ENCODE results near the gene TSPAN3.

Gene TSPAN3

DNA sequence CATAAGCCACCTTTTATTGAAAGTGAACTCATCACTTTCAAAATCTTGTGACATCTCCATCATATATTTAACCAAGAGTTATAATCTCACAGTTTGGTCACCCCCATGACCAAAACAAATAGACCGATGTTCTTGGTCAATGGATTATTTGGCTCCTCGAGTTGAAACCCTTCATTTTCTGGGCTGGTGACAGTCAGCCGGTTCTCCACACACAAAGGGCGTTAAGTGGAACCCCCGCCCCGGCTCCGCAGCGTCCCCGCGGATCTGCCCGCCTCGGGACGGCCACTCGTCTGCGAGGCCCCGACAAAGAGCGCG, 772 bp downstream of the TSPAN3 start:
- no CpG with 5 or more reads among the region's 18 CpGs for WGBS, 2 donors (ENCODE audit: extremely low coverage in 2 of 2, insufficient read length in 2 of 2, insufficient replicate concordance in 1 of 2)
- Histone ChIP-seq H2BK120ac (ENCODE audit: low read depth, low read length) (peak overlapping the region; percentile 34), H3K79me1 (ENCODE audit: low read depth, low read length) (no peaks in the 10 kb centered on the region), H2BK12ac (ENCODE audit: low read length) (no peak overlapping the region), H4K91ac (ENCODE audit: low read depth, low read length, poor library complexity) (no peak overlapping the region), H3K18ac (ENCODE audit: low read length) (peak overlapping the region; percentile 99), H3K23ac (ENCODE audit: low read depth, low read length, poor library complexity) (no peak overlapping the region), H2BK5ac (ENCODE audit: low read length) (peak overlapping the region; percentile 96), H3K36me3 (replicated peaks in 1 of 2; ENCODE audit: control insufficient read depth in 2 of 2, insufficient read depth in 2 of 2, low read length in 2 of 2) (peaks cover 2 to 32% of the 10 kb centered on the region in 2 donors), H2AK5ac (ENCODE audit: low read depth, low read length) (peak overlapping the region; percentile 58), H3K4me3 (ENCODE audit: low read length in 2 of 2) (peak overlapping the region; percentile 82 to 97), H2AFZ (ENCODE audit: low read length) (peak overlapping the region; percentile 99), H3K9ac (ENCODE audit: low read depth, low read length, poor library complexity) (peak overlapping the region; percentile 98), H3K4ac (ENCODE audit: low read length) (no peak overlapping the region), H3K4me1 (ENCODE audit: control insufficient read depth in 2 of 2, insufficient read depth in 1 of 2, low read depth in 1 of 2, low read length in 2 of 2) (peaks cover 5 to 10% of the 10 kb centered on the region in 2 donors), H3K4me2 (ENCODE audit: insufficient read depth, low read length, poor library complexity, severe bottlenecking) (peak overlapping the region; percentile 58), H3K14ac (ENCODE audit: low read length) (no peak overlapping the region), H3K27me3 (ENCODE audit: control insufficient read depth in 3 of 3, insufficient read depth in 3 of 3, low read depth in 1 of 3, low read length in 3 of 3) (no peaks in the 10 kb centered on the region), H4K8ac (ENCODE audit: low read depth, low read length) (no peak overlapping the region), H3K27ac (replicated peaks; ENCODE audit: low read length) (no peak overlapping the region), H3K9me3 (replicated peaks in 1 of 2; ENCODE audit: control insufficient read depth in 2 of 2, insufficient read depth in 1 of 2, low read depth in 1 of 2, low read length in 2 of 2) (no peaks in the 10 kb centered on the region), H2BK15ac (ENCODE audit: low read length) (no peak overlapping the region)
- DNase-seq (ENCODE audit: low spot score): peak; percentile 21

DNA sequence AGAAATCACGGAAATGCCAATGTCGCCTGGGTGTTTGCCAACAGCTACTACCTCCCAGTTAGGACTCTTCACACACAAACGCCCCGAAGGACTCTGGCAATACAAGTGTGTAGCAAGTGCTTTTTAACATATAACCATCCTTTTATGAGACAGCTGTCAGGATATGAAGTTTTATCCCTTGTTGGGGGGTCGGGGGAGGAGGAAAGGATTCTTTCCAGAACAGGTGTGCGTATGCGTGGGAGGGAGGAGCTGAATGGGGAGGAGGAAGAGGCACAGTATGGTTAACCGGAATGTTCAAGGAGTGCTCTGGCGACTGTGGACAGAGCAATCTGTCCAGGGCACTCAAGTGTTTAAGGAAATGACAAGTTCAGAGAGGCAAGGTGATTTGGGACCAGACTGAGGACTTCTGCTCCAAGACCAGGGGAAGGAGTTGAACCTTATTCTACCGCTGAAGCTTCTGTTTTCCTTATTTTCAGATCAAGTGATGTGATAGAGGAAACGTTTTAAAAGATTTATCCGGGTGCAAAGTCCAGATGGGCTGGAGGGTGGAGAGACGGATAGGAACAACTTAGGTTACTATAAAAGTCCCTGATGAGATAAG, 1.3 kb downstream of the TSPAN3 start:
- peak overlapping the region; percentile 29 for H3K4me2 ChIP-seq (ENCODE audit: insufficient read depth, low read length, poor library complexity, severe bottlenecking)
- no peaks in the 10 kb centered on the region for H3K27me3 ChIP-seq (ENCODE audit: control insufficient read depth in 3 of 3, insufficient read depth in 3 of 3, low read depth in 1 of 3, low read length in 3 of 3)
- no peaks in the 10 kb centered on the region for H3K9me3 ChIP-seq (replicated peaks in 1 of 2; ENCODE audit: control insufficient read depth in 2 of 2, insufficient read depth in 1 of 2, low read depth in 1 of 2, low read length in 2 of 2)
- peaks cover 2 to 34% of the 10 kb centered on the region in 2 donors for H3K36me3 ChIP-seq (replicated peaks in 1 of 2; ENCODE audit: control insufficient read depth in 2 of 2, insufficient read depth in 2 of 2, low read length in 2 of 2)
- H2AK5ac ChIP-seq (ENCODE audit: low read depth, low read length): no peak overlapping the region
- H2BK5ac ChIP-seq (ENCODE audit: low read length): no peak overlapping the region
- WGBS, 2 donors (ENCODE audit: extremely low coverage in 2 of 2, insufficient read length in 2 of 2, insufficient replicate concordance in 1 of 2): no CpG with 5 or more reads among the region's 13 CpGs
- H3K14ac ChIP-seq (ENCODE audit: low read length): no peak overlapping the region
- H3K23ac ChIP-seq (ENCODE audit: low read depth, low read length, poor library complexity): no peak overlapping the region
- H2BK15ac ChIP-seq (ENCODE audit: low read length): no peak overlapping the region
- H3K4me1 ChIP-seq (ENCODE audit: control insufficient read depth in 2 of 2, insufficient read depth in 1 of 2, low read depth in 1 of 2, low read length in 2 of 2): peaks cover 5 to 10% of the 10 kb centered on the region in 2 donors
- H2BK12ac ChIP-seq (ENCODE audit: low read length): no peak overlapping the region
- no peak overlapping the region for H4K91ac ChIP-seq (ENCODE audit: low read depth, low read length, poor library complexity)
- H2BK120ac ChIP-seq (ENCODE audit: low read depth, low read length): no peak overlapping the region
- H3K4ac ChIP-seq (ENCODE audit: low read length): no peak overlapping the region
- no peak for DNase-seq (ENCODE audit: low spot score)
- no peak overlapping the region for H2AFZ ChIP-seq (ENCODE audit: low read length)
- no peaks in the 10 kb centered on the region for H3K79me1 ChIP-seq (ENCODE audit: low read depth, low read length)
- H3K27ac ChIP-seq (replicated peaks; ENCODE audit: low read length): no peak overlapping the region
- no peak overlapping the region for H4K8ac ChIP-seq (ENCODE audit: low read depth, low read length)
- H3K18ac ChIP-seq (ENCODE audit: low read length): no peak overlapping the region
- H3K9ac ChIP-seq (ENCODE audit: low read depth, low read length, poor library complexity): no peak overlapping the region
- peak overlapping the region; percentile 61 to 82 for H3K4me3 ChIP-seq (ENCODE audit: low read length in 2 of 2)

DNA sequence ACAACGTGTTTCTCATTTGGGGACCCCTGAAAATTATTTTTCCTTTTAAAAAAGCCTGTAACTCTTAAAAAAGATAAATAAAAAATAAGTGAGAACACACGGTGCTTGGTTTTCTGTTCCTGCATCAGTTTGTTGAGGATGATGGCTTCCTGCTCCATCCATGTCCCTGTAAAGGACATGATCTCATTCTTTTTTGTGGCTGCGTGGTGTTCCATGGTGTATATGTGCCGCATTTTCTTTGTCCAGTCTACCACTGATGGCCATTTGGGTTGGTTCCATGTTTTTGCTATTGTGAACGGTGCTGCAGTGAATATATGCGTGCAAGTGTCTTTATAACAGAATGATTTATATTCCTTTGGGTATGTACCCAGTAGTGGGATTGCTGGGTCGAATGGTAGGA, 2.3 kb downstream of the TSPAN3 start:
- DNase-seq (ENCODE audit: low spot score): no peak
- no peak overlapping the region for H4K91ac ChIP-seq (ENCODE audit: low read depth, low read length, poor library complexity)
- H2AK5ac ChIP-seq (ENCODE audit: low read depth, low read length): no peak overlapping the region
- H3K4me1 ChIP-seq (ENCODE audit: control insufficient read depth in 2 of 2, insufficient read depth in 1 of 2, low read depth in 1 of 2, low read length in 2 of 2): peaks cover 5 to 10% of the 10 kb centered on the region in 2 donors
- no peak overlapping the region for H3K23ac ChIP-seq (ENCODE audit: low read depth, low read length, poor library complexity)
- no CpG with 5 or more reads among the region's 7 CpGs for WGBS, 2 donors (ENCODE audit: extremely low coverage in 2 of 2, insufficient read length in 2 of 2, insufficient replicate concordance in 1 of 2)
- H3K9ac ChIP-seq (ENCODE audit: low read depth, low read length, poor library complexity): no peak overlapping the region
- H3K27me3 ChIP-seq (ENCODE audit: control insufficient read depth in 3 of 3, insufficient read depth in 3 of 3, low read depth in 1 of 3, low read length in 3 of 3): no peaks in the 10 kb centered on the region
- H2BK5ac ChIP-seq (ENCODE audit: low read length): no peak overlapping the region
- H3K4ac ChIP-seq (ENCODE audit: low read length): no peak overlapping the region
- H3K36me3 ChIP-seq (replicated peaks in 1 of 2; ENCODE audit: control insufficient read depth in 2 of 2, insufficient read depth in 2 of 2, low read length in 2 of 2): peaks cover 2 to 41% of the 10 kb centered on the region in 2 donors
- no peak overlapping the region for H3K18ac ChIP-seq (ENCODE audit: low read length)
- H2BK12ac ChIP-seq (ENCODE audit: low read length): no peak overlapping the region
- no peak overlapping the region for H3K4me2 ChIP-seq (ENCODE audit: insufficient read depth, low read length, poor library complexity, severe bottlenecking)
- H3K79me1 ChIP-seq (ENCODE audit: low read depth, low read length): no peaks in the 10 kb centered on the region
- H2AFZ ChIP-seq (ENCODE audit: low read length): no peak overlapping the region
- H2BK120ac ChIP-seq (ENCODE audit: low read depth, low read length): no peak overlapping the region
- no peak overlapping the region for H3K4me3 ChIP-seq (ENCODE audit: low read length in 2 of 2)
- H3K27ac ChIP-seq (replicated peaks; ENCODE audit: low read length): no peak overlapping the region
- no peak overlapping the region for H4K8ac ChIP-seq (ENCODE audit: low read depth, low read length)
- H2BK15ac ChIP-seq (ENCODE audit: low read length): no peak overlapping the region
- no peak overlapping the region for H3K14ac ChIP-seq (ENCODE audit: low read length)
- no peaks in the 10 kb centered on the region for H3K9me3 ChIP-seq (replicated peaks in 1 of 2; ENCODE audit: control insufficient read depth in 2 of 2, insufficient read depth in 1 of 2, low read depth in 1 of 2, low read length in 2 of 2)

DNA sequence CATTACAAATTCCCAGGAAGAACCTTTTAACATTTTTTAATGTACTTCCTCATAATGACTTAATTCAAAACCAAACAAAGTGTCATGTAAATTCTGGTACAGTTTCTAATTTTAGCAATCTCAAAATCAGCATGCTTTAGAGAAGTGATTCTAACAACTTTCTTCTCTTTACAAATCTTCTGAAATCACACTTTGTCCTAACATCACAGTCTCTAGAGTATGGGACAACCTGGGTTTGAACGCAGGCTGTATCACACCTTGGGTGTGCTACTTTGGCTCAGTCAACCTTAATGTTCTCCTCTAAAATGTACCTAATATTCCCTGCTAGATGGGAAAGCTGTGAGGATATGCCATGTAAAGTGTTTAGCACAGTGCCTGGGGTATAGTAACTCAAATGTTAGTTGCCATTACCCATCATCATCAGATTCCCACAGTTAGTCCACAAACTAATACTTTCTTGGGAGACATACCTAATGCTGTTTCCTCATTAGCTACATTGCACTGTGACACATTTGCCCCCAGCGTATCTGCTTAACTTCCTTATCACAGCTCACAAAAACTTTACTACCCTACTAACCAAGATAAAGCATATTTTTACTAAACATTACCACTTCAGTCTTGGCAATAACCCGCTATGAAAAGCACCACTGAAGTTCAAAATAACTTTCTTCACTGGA, 3.1 kb downstream of the TSPAN3 start:
- H2AFZ ChIP-seq (ENCODE audit: low read length): no peak overlapping the region
- DNase-seq (ENCODE audit: low spot score): no peak
- no peak overlapping the region for H4K91ac ChIP-seq (ENCODE audit: low read depth, low read length, poor library complexity)
- H3K36me3 ChIP-seq (replicated peaks in 1 of 2; ENCODE audit: control insufficient read depth in 2 of 2, insufficient read depth in 2 of 2, low read length in 2 of 2): peaks cover 2 to 41% of the 10 kb centered on the region in 2 donors
- no peak overlapping the region for H3K18ac ChIP-seq (ENCODE audit: low read length)
- H3K14ac ChIP-seq (ENCODE audit: low read length): no peak overlapping the region
- H3K4me1 ChIP-seq (ENCODE audit: control insufficient read depth in 2 of 2, insufficient read depth in 1 of 2, low read depth in 1 of 2, low read length in 2 of 2): peaks cover 5 to 10% of the 10 kb centered on the region in 2 donors
- H2BK12ac ChIP-seq (ENCODE audit: low read length): no peak overlapping the region
- H3K27ac ChIP-seq (replicated peaks; ENCODE audit: low read length): no peak overlapping the region
- H3K27me3 ChIP-seq (ENCODE audit: control insufficient read depth in 3 of 3, insufficient read depth in 3 of 3, low read depth in 1 of 3, low read length in 3 of 3): no peaks in the 10 kb centered on the region
- H3K4me3 ChIP-seq (ENCODE audit: low read length in 2 of 2): no peak overlapping the region
- no peaks in the 10 kb centered on the region for H3K79me1 ChIP-seq (ENCODE audit: low read depth, low read length)
- H3K4me2 ChIP-seq (ENCODE audit: insufficient read depth, low read length, poor library complexity, severe bottlenecking): no peak overlapping the region
- H3K23ac ChIP-seq (ENCODE audit: low read depth, low read length, poor library complexity): no peak overlapping the region
- no peak overlapping the region for H2BK15ac ChIP-seq (ENCODE audit: low read length)
- no peak overlapping the region for H3K9ac ChIP-seq (ENCODE audit: low read depth, low read length, poor library complexity)
- no peak overlapping the region for H2AK5ac ChIP-seq (ENCODE audit: low read depth, low read length)
- H3K4ac ChIP-seq (ENCODE audit: low read length): no peak overlapping the region
- no peak overlapping the region for H2BK120ac ChIP-seq (ENCODE audit: low read depth, low read length)
- no peaks in the 10 kb centered on the region for H3K9me3 ChIP-seq (replicated peaks in 1 of 2; ENCODE audit: control insufficient read depth in 2 of 2, insufficient read depth in 1 of 2, low read depth in 1 of 2, low read length in 2 of 2)
- no peak overlapping the region for H4K8ac ChIP-seq (ENCODE audit: low read depth, low read length)
- WGBS, 2 donors (ENCODE audit: extremely low coverage in 2 of 2, insufficient read length in 2 of 2, insufficient replicate concordance in 1 of 2): no CpG with 5 or more reads among the region's 3 CpGs
- no peak overlapping the region for H2BK5ac ChIP-seq (ENCODE audit: low read length)

All from neuronal stem cell (in vitro differentiated cells).